HTR-8/SVneo (cell line): Measurements from ENCODE around the gene FNDC11.

ENCODE experiments used
- DNase-seq: peaks from one replicate; pipeline ENCODE4 v3.0.0; 2011; ENCODE audit warnings: low spot score, mixed read lengths; ENCODE audit not compliant: insufficient read length
- FAIRE-seq: peaks from 2 replicates; lab custom pipeline; 2011; peaks lifted over from hg19 to GRCh38; lab: Jason Lieb, UNC

The FNDC11 gene

GRCh38 chr20:63574829-63575743 lies 21.1 kb downstream of the FNDC11 start:
- FAIRE-seq, result no peak
- no peak for DNase-seq

GRCh38 chr20:63576311-63576710 lies 22.4 kb downstream of the FNDC11 start:
- DNase-seq (no peak), FAIRE-seq (no peak)

GRCh38 chr20:63577317-63577894 lies 23.4 kb downstream of the FNDC11 start:
- no peak for DNase-seq
- no peak for FAIRE-seq

GRCh38 chr20:63578224-63579016 lies 24.5 kb downstream of the FNDC11 start:
- FAIRE-seq (no peak), DNase-seq (no peak)

GRCh38 chr20:63579017-63579694 lies 25.2 kb downstream of the FNDC11 start:
- DNase-seq, result no peak
- FAIRE-seq, result no peak

- peak; percentile 26 for FAIRE-seq
- DNase-seq, result peak; percentile 89
These were observed 27.0 kb downstream of the FNDC11 start for GRCh38 chr20:63580796-63581461.

- FAIRE-seq (no peak), DNase-seq (no peak)
These were observed 28.6 kb downstream of the FNDC11 start for GRCh38 chr20:63582382-63583063.

GRCh38 chr20:63585616-63586565 lies 31.9 kb downstream of the FNDC11 start:
- DNase-seq (no peak), FAIRE-seq (peak; percentile 67)

GRCh38 chr20:63586797-63587196 lies 32.8 kb downstream of the FNDC11 start:
- FAIRE-seq (no peak), DNase-seq (no peak)

GRCh38 chr20:63587256-63587655 lies 33.3 kb downstream of the FNDC11 start:
- FAIRE-seq (no peak), DNase-seq (no peak)

- no peak for DNase-seq
- peak; percentile 87 for FAIRE-seq
These were observed 34.0 kb downstream of the FNDC11 start for GRCh38 chr20:63587776-63588591.

GRCh38 chr20:63588641-63589041 lies 34.7 kb downstream of the FNDC11 start:
- DNase-seq (no peak), FAIRE-seq (no peak)

GRCh38 chr20:63589261-63590217 lies 35.6 kb downstream of the FNDC11 start:
- DNase-seq (no peak), FAIRE-seq (no peak)

- no peak for FAIRE-seq
- DNase-seq, result no peak
These were observed 36.5 kb downstream of the FNDC11 start for GRCh38 chr20:63590218-63591146.

GRCh38 chr20:63591147-63591533 lies 37.2 kb downstream of the FNDC11 start:
- DNase-seq (no peak), FAIRE-seq (peak; percentile 98)
